GM12801 (cell line): ENCODE data around the gene TGM1.

Experiments
- CTCF ChIP-seq: IDR thresholded peaks from one replicate; pipeline ENCODE4 v1.5.1; 2011; ENCODE audit warnings: control low read depth; ENCODE audit not compliant: insufficient read length; ENCODE audit errors: extremely low read depth

Gene TGM1

GRCh38 chr14:24204163-24205146, 58.5 kb downstream of the TGM1 start:
- TF ChIP-seq CTCF, result no peak
